NCI-H2196 treated with DMSO at 0.1 percent for 48 hours (cell line): Measurements from ENCODE around the gene MTTP.

ENCODE experiments used
- DNase-seq: peaks from one replicate; lab custom pipeline; 2025; ENCODE audit not compliant: unreplicated experiment; lab: John Stamatoyannopoulos, UW

Gene MTTP

GRCh38 chr4:99637174-99637573 lies 62.5 kb downstream of the MTTP start:
- no peak for DNase-seq

GRCh38 chr4:99640676-99641075 lies 66.1 kb downstream of the MTTP start:
- DNase-seq: no peak

- no peak for DNase-seq
These were observed 68.3 kb downstream of the MTTP start for GRCh38 chr4:99642725-99643489.

- no peak for DNase-seq
These were observed 69.8 kb downstream of the MTTP start for GRCh38 chr4:99644453-99644852.

- DNase-seq: no peak
These were observed 70.4 kb downstream of the MTTP start for GRCh38 chr4:99645036-99645435.

- no peak for DNase-seq
These were observed 71.0 kb downstream of the MTTP start for GRCh38 chr4:99645638-99646037.

GRCh38 chr4:99647071-99647470 lies 72.4 kb downstream of the MTTP start:
- DNase-seq: no peak

GRCh38 chr4:99648321-99648720 lies 73.7 kb downstream of the MTTP start:
- DNase-seq: no peak

GRCh38 chr4:99649208-99649607 lies 74.6 kb downstream of the MTTP start:
- DNase-seq: no peak

GRCh38 chr4:99649778-99650177 lies 75.2 kb downstream of the MTTP start:
- DNase-seq: no peak

- no peak for DNase-seq
These were observed 76.6 kb downstream of the MTTP start for GRCh38 chr4:99651016-99651769.

GRCh38 chr4:99651811-99652485 lies 77.3 kb downstream of the MTTP start:
- no peak for DNase-seq

GRCh38 chr4:99652596-99653436 lies 78.2 kb downstream of the MTTP start:
- DNase-seq: no peak

- no peak for DNase-seq
These were observed 79.3 kb downstream of the MTTP start for GRCh38 chr4:99653916-99654315.

GRCh38 chr4:99654361-99654761 lies 79.7 kb downstream of the MTTP start:
- no peak for DNase-seq

GRCh38 chr4:99655308-99656081 lies 80.9 kb downstream of the MTTP start:
- peak; percentile 2 for DNase-seq

- DNase-seq: no peak
These were observed 83.2 kb downstream of the MTTP start, which contains the start of gene C4orf54 for GRCh38 chr4:99657798-99658197. C4orf54 (minus strand) TSS chr4:99657828; CDS start chr4:99654648, 3,180 bp downstream.

GRCh38 chr4:99658666-99659065 lies 84.0 kb downstream of the MTTP start:
- DNase-seq: no peak

- DNase-seq: no peak
These were observed 87.3 kb downstream of the MTTP start for GRCh38 chr4:99661907-99662306.

GRCh38 chr4:99664716-99665115 lies 90.1 kb downstream of the MTTP start:
- DNase-seq: no peak
